PC-9 (cell line): Measurements from ENCODE around the gene BRSK2. TPM values are rescaled to one million over a fixed set of nuclear protein-coding genes. Genes with fewer than 3 reads are reported as not detected.

Source experiments
- BruUV-seq: library from RNA; stranded (reverse); fragments of 400-500 nt; replicated peaks from 2 replicates; lab custom pipeline; 2021; lab: Mats Ljungman, UMichigan
- CTCF ChIA-PET: fragments of 300-600 bp; sonication (Branson Sonifier 250); formaldehyde crosslinking; loops from one replicate; lab custom pipeline; 2022; ENCODE audit warnings: antibody characterized with exemption; lab: Charles Lee
- POLR2A ChIA-PET: fragments of 300-600 bp; sonication (Branson Sonifier 250); formaldehyde crosslinking; loops from one replicate; lab custom pipeline; 2022; ENCODE audit warnings: antibody characterized with exemption; ENCODE audit not compliant: unreplicated experiment; lab: Charles Lee
- DNase-seq, 2 experiments: peaks; one replicate each; pipeline versions ENCODE4 v3.0.0 to v3.0.0-alpha.2; 2015 to 2022; ENCODE audit warnings: mixed read lengths in 1 of 2
- H2AFZ ChIP-seq: fragments of 200-600 bp; sonication (generic); 2 replicates; pipeline ENCODE4 v1.8.1; 2017; ENCODE audit warnings: antibody characterized with exemption
- H3F3A ChIP-seq: fragments of 200-600 bp; sonication (generic); 2 replicates; pipeline ENCODE4 v1.8.1; 2017; ENCODE audit warnings: antibody characterized with exemption, mild to moderate bottlenecking, low read depth; ENCODE audit not compliant: insufficient read depth
- H3K27ac ChIP-seq: fragments of 200-600 bp; sonication (generic); 2 replicates; pipeline ENCODE4 v1.6.1; 2016; ENCODE audit warnings: mixed run types
- H3K27me3 ChIP-seq: fragments of 200-600 bp; sonication (generic); 2 replicates; pipeline ENCODE4 v1.6.1; 2016; ENCODE audit warnings: low read depth, mixed run types; ENCODE audit not compliant: insufficient read depth
- H3K36me3 ChIP-seq: fragments of 200-600 bp; sonication (generic); 2 replicates; pipeline ENCODE4 v1.6.1; 2016; ENCODE audit warnings: low read depth, mixed run types
- H3K4me1 ChIP-seq: fragments of 200-600 bp; sonication (generic); replicated peaks from 2 replicates; pipeline ENCODE4 v1.6.1; 2016; ENCODE audit warnings: mixed run types; ENCODE audit not compliant: insufficient read depth
- H3K4me2 ChIP-seq: fragments of 200-600 bp; sonication (generic); 2 replicates; pipeline ENCODE4 v1.6.1; 2017; ENCODE audit warnings: mixed run types
- H3K4me3 ChIP-seq: fragments of 200-600 bp; sonication (generic); 2 replicates; pipeline ENCODE4 v1.6.1; 2016; ENCODE audit warnings: mixed run types
- H3K79me2 ChIP-seq: fragments of 200-600 bp; sonication (generic); 2 replicates; pipeline ENCODE4 v1.6.1; 2017; ENCODE audit warnings: low read depth, mixed run types
- H3K9me2 ChIP-seq: fragments of 200-600 bp; sonication (generic); 2 replicates; pipeline ENCODE4 v1.8.1; 2017; ENCODE audit warnings: mild to moderate bottlenecking; ENCODE audit not compliant: insufficient read depth
- H3K9me3 ChIP-seq: fragments of 200-600 bp; sonication (generic); 2 replicates; pipeline ENCODE4 v1.8.1; 2016; ENCODE audit warnings: low read depth; ENCODE audit not compliant: insufficient read depth
- H4K20me1 ChIP-seq: fragments of 200-600 bp; sonication (generic); 2 replicates; pipeline ENCODE4 v1.8.1; 2017; ENCODE audit not compliant: insufficient read depth
- CTCF ChIP-seq: fragments of 200-600 bp; sonication (generic); conservative IDR thresholded peaks from 2 replicates; pipeline ENCODE4 v1.6.1; 2017; ENCODE audit warnings: mixed run types, antibody characterized with exemption, mild to moderate bottlenecking, moderate library complexity
- EZH2 ChIP-seq: fragments of 200-600 bp; sonication (generic); IDR thresholded peaks from 2 replicates; pipeline ENCODE4 v1.8.0; 2017; ENCODE audit warnings: antibody characterized with exemption, low read depth
- intact Hi-C: fragments of 100-400 bp; cut with micrococcal nuclease; formaldehyde crosslinking; loops from one replicate; pipeline ENCODE4 v1.10.0; 2022; ENCODE audit not compliant: unreplicated experiment
- total RNA-seq: library from RNA; stranded (reverse); gene quantifications from 2 replicates; pipeline ENCODE4 v1.2.3, GENCODE V29; 2021

BRSK2 gene
- total RNA-seq, 1 experiment from 2014 or later: 2.9 TPM

DNA sequence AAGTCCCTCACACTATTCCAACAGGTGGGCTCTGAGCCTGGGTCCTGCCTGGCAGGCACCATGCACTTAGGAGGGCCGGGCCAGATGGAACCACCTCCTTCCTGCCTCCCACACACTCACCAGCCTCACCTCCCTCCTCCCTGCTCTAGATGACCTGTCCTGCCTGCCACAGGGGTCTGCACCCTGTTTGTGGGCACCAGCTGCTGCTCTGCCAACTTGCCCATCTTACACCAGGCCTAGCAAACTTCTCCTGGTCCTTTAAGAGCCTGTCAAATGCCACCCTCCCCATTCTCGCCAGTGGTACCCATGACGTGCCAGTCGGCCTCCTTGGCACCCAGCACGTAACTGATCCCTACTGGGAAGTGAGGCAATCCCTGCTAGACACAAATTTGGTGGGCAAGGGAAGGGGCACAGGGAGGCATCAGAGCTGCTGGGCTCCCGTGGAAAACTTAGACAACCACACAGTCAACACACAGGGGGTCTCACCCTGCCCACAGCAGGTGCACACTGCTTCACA is 93.8 kb downstream of the BRSK2 start:
- Histone ChIP-seq H3K27ac (no peak overlapping the region), H3K4me2 (no peak overlapping the region), H3K9me3 (no peaks in the 10 kb centered on the region), H4K20me1 (peaks cover 3% of the 10 kb centered on the region; the same call in 1 of the 2 replicates), H3K4me1 (no peaks in the 10 kb centered on the region), H3K27me3 (no peaks in the 10 kb centered on the region), H3F3A (no peaks in the 10 kb centered on the region), H2AFZ (no peak overlapping the region), H3K4me3 (no peak overlapping the region), H3K9me2 (no peaks in the 10 kb centered on the region), H3K36me3 (no peaks in the 10 kb centered on the region), H3K79me2 (no peaks in the 10 kb centered on the region)
- ChIA-PET POLR2A (no interaction called here), CTCF (no interaction called here)
- no peak for TF ChIP-seq EZH2
- TF ChIP-seq CTCF: no peak
- BruUV-seq: no TSS peak
- intact Hi-C loops: no loop called here
- DNase-seq: no peak

DNA sequence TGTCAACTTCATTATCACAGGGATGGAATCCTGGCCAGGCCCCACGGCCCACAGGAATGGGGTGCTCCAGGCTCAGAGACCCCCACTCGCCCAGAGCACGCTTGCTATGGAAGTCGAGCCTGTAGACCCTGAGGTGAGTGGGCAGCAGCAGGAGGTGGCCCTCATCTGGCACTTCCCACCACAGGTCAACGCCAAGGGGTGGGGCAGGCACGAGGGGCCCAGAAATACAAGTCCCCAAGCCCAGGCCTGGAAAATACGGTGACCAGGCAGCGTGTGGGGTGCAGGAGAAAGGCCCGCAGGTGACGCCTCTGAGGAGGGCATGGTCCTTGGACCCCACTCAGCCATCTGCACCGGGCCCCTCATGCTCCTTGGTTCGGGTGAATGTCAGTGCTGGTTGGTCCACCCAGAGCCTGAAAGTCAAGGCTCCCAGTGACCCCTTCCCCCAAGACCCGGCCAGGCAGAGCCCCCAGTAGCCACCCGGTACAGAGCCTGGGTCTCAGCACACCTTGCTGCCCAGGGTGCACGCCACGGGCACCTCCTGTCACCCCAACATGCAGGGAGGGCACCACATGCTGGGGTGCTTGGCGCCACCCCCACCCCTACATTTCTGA is 94.4 kb downstream of the BRSK2 start:
- no peaks in the 10 kb centered on the region for H3K9me3 ChIP-seq
- H2AFZ ChIP-seq: no peak overlapping the region
- no peaks in the 10 kb centered on the region for H3K27me3 ChIP-seq
- H3K9me2 ChIP-seq: no peaks in the 10 kb centered on the region
- intact Hi-C loops: no loop called here
- DNase-seq: no peak
- no peaks in the 10 kb centered on the region for H3K4me1 ChIP-seq
- H3K27ac ChIP-seq: no peak overlapping the region
- ChIA-PET POLR2A (no interaction called here), CTCF (no interaction called here)
- no peaks in the 10 kb centered on the region for H3K36me3 ChIP-seq
- no peak overlapping the region for H3K4me3 ChIP-seq
- no peak for TF ChIP-seq EZH2
- no peak for TF ChIP-seq CTCF
- H3K79me2 ChIP-seq: no peaks in the 10 kb centered on the region
- BruUV-seq: no TSS peak
- peaks cover 3% of the 10 kb centered on the region; the same call in 1 of the 2 replicates for H4K20me1 ChIP-seq
- H3K4me2 ChIP-seq: no peak overlapping the region
- no peaks in the 10 kb centered on the region for H3F3A ChIP-seq

DNA sequence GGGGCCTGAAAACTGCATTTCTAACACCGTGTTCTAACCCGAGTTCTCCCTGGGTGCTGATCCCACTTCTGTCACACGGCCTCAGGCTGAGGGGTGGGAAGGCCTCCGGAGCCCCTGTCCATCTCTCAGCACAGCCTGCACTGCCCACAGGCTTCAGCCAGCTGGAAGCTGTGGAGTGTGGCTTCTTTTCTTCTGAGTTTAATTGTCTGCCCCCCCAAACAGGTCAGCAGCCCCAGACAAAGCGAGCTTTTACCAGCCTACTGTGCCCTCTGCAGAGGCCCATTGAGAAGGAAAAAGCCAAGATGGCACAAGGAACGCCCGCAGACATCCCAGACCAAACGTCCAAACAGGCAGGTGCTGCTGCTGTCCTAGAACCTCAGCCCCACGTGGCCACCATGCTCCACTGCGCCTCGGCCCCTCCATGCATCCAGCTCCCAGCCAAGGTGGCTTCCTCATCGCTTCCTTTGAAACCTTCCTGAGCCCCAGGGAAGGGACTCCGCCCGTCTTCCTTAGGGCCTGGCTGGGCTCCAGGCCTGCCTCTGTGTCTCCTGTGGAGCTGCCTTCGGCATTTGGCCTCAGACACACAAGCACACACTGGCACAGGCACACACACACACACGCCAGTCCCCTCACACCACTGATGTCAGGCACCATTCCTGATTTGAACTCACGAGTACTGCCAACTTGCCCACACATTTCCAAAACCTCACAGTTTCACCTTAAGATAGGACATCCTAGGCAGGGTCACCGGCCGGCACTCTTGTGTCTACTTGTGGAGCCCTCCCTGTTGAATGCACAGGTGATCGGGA is 95.2 kb downstream of the BRSK2 start:
- ChIA-PET CTCF (no interaction called here), POLR2A (no interaction called here)
- intact Hi-C loops: no loop called here
- Histone ChIP-seq H3K36me3 (no peaks in the 10 kb centered on the region), H3K27me3 (no peaks in the 10 kb centered on the region), H3K4me3 (no peak overlapping the region), H3K9me3 (no peaks in the 10 kb centered on the region), H3K4me2 (no peak overlapping the region), H3K79me2 (no peaks in the 10 kb centered on the region), H3F3A (no peaks in the 10 kb centered on the region), H3K4me1 (no peaks in the 10 kb centered on the region), H2AFZ (no peak overlapping the region), H4K20me1 (peaks cover 3% of the 10 kb centered on the region; the same call in 1 of the 2 replicates), H3K27ac (no peak overlapping the region), H3K9me2 (no peaks in the 10 kb centered on the region)
- no TSS peak for BruUV-seq
- DNase-seq: no peak
- no peak for TF ChIP-seq CTCF
- TF ChIP-seq EZH2: no peak
